ENCODE data around the gene RAB44.

Gene RAB44

DNA sequence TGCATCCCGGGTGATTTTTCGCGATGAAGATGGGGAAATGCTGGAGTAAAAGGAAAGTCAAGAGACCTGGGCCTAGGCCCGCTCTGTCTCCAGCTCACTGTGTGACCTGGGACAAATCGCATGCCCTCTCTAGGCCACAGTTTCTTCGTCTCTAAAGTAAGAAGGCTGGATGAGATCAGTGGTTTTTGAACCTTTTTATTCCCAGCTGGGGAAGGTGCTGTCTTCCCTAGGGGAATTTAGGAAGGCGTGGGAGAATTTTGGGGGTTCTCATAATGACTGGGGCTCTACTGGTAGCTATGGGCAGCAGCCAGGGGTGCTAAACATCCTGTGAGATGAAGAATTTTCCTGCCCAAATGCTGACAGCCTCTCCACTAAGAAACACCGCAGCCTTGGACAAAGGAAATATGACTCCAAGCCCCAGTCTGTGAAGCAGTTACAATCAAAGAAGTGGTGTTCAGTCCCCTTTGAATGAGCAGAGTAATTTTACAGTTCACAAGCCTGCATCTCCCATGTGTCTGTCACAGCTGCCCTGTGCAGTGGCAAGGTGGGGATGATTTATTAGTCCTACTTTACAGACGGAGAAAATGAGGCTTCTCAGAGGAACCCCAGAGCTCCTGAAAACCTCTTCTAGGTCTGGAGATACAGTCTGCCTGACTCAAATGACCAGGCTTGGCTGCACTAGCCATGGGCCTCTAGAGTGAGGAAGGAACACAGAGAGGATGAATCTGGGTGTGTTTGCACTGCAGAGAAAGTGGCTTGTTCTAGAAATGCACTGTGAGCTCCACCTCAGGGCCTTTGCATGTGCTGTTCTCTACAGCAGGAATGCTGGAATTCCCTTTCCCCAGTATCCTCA is 57.2 kb downstream of the RAB44 start:
- no peak for DNase-seq

DNA sequence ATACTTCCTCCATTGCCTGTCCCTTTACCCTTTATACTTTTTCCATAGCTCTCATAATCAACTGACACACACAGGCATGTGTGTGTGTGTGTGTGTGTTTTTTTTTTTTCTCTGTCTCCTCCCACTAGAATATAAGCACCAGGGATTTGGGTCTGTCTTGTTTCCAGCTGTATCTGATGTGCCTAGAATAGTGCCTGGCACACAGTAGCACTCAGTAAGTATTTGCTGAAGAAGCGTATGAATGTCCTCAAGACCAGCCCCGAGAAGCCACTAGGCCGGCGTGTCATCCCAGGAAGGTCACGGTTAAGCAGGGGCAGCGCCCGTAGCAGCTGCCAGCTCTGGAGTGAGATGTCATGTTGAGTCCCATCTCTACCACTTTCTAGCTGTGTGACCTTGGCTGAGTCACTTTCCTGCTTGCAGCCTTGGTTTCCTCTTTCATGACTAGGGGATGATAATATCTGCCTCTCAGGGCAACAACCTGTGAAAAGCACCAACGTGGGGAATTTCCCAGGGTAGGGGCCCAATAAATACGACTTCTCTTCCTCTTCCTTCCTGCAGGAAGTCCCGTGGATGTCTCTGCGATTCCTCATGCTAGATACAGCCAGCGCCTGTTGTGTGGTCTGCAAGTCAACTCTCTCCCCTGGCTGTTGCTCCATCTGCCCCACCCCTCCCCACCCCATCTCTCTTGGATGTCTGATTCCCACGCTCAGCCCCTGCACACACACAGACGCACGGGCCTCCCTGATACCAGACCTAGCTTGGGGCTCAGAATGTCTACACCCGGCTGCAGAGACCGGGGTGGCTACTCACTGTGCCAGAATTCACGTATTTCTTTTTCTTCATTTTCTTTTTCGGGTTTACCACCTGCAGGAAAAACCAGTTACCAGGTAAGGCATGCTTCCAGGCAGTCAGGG is 58.1 kb downstream of the RAB44 start:
- DNase-seq: no peak

GRCh38 chr6:36756786-36757185 is 59.2 kb downstream of the RAB44 start:
- no peak for DNase-seq

DNA sequence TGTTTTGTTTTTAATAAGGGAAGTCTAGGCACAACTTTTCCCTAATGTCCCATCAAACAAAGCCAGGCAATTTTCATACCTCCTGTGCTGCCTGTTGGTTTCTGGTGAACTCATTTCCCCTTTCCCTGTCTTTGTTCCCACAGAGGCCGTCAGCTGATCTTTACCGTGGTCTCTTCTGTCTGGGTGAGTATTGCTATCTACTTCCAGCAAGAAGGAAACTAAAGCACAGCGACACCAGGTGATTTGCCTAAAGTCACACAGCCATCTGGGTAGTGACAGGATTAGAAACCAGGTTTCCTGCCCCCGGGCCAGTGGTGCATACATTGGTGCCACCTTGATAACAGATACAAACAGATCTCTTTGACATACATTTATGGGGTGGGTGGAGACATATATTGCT is 59.6 kb downstream of the RAB44 start:
- DNase-seq: no peak

- DNase-seq: no peak
Measured at GRCh38 chr6:36757943-36758508, 60.4 kb downstream of the RAB44 start.

DNA sequence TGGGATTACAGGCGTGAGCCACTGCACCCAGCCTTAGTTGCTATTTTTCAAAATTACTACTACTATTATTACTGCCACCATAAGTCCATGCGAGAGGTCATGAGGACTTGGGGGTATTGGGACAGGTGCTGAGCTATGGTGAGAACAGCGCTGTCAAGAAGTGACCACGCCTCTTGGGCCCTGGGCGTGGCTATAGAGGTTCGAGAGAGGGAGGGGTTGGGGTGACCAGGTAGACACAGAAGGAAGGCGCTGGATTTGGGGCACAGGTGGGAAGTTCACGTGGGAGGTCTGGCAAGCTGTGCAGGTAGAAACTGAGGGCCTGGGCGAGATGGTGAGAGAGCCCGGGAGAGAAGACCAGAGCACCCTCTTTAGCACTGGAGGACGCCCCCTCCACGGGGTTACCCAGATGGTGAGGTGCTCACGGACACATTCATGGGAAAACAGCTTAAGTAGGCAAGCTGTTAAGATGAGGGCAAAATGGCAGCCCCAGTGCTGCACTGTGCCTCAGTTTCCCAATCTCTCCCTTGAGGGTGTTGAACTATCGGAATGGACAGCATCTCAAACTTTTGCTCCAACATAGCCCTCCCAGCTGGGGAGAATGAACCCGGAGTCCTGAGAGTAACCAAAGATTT is 61.0 kb downstream of the RAB44 start:
- DNase-seq: no peak

DNA sequence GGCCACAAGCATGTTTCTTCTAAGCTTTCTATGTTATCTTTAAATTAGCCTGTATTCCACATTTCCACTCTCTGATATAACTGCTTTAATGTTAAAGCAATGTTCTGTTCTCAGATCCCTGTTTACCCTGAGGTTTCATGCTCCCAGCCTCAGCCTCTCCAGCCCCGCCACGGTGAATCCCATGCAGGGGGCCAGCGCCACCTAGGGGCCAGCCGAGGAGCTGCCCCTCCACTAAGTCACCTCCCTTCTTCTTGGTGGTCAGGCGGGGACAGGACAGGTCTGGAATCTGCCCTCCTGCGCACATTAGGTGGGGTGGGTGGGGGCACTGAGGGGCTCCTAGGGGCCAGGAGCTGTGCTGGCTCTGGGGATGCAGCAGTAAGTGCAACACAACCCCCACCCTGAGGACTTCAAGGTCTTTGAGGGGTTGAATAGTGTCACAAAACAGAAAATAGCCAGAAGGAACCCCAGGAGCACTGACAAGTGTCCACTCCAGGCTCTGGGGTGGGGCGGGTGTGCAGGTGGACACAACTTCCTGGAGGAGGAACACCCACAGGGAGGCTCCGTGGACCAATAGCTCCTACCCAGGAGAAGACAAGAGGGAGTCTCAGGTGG is 61.6 kb downstream of the RAB44 start:
- peak; percentile 73 for DNase-seq

GRCh38 chr6:36760685-36761435 is 63.2 kb downstream of the RAB44 start:
- no peak for DNase-seq

DNA sequence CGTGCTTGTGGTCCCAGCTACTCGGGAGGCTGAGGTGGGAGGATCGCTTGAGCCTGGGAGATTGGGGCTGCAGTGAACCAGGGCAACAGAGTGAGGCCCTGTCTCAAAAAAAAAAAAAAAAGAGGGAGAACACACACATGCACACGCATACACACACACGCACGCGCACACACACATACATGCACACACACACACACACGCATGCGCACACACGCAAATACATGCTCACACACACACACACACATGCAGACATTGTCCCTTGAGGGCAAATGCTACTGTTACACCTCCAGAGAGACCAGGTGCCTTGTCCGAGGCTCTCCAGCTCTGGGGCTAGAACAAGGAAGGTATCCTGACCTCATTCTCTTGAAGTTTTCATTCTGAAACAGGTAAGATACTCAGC is 64.5 kb downstream of the RAB44 start:
- DNase-seq: no peak

DNA sequence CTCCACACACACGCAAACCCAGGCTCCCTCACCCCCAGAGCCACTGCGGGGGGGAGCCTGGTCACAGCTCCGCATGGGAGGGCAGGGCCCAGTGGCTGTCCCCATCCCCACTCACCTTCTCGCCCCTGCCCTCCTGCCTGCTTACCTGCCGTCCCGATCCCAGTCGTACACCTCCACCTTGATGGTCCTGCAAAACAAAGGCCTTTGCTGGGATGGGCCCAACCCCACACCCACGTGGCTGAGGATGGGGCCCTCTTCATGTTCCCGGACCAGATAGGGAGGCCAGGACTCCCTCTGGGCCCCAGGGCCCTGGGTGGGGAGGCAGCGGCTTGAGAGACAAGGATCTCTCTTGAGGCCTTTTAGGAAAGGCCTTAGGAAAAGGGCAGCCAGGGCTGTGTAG is 67.6 kb downstream of the RAB44 start:
- DNase-seq: no peak

GRCh38 chr6:36765594-36766398 is 68.2 kb downstream of the RAB44 start:
- peak; percentile 79 for DNase-seq

DNA sequence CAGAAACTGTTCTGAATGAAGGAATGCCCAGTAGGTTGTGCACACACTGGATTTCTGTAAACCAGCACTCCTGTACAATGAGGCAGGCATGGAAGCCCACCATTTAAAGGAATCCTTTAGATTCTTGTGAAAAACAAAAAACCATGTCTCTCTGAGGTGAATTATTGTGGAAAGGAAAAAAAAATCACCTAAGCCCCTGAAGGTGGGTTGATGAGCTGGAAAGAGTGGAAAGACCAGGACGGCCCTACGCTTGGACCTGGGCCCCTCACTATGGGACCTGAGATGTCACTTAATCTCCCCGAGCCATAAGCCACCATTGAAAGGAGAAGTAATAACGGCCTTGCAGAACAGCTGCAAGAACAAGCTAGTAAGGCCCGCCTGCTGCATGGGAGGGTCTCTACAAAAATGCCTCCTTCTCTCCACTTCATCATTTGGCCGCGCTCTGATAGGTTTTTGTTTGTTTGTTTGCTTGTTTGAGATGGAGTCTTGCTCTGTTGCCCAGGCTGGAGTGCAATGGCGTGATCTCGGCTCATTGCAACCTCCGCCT is 68.8 kb downstream of the RAB44 start:
- no peak for DNase-seq

DNA sequence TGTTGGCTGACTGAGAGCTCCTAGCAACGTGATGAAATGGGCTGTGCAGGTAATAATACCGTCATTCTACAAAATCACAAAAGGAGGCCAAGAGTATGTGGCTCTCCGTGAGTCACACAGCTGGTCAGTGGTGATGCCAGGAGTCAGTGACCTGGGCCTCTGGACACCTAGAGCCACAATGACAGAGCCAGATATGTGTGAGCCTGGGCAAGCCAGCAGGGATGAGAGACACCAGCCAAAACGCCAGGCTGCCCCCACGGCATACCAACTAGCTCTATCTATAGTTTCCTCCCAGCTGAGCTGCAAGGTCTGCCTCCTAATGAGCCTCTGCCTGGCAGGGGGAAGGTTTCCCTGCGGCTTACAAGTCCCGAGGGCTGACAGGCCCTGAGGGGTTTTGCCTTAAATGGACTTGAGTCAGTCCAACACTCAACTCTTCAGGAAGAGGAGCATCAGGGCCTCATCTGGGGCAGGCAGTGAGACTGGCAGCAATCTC is 71.6 kb downstream of the RAB44 start:
- DNase-seq: no peak

DNA sequence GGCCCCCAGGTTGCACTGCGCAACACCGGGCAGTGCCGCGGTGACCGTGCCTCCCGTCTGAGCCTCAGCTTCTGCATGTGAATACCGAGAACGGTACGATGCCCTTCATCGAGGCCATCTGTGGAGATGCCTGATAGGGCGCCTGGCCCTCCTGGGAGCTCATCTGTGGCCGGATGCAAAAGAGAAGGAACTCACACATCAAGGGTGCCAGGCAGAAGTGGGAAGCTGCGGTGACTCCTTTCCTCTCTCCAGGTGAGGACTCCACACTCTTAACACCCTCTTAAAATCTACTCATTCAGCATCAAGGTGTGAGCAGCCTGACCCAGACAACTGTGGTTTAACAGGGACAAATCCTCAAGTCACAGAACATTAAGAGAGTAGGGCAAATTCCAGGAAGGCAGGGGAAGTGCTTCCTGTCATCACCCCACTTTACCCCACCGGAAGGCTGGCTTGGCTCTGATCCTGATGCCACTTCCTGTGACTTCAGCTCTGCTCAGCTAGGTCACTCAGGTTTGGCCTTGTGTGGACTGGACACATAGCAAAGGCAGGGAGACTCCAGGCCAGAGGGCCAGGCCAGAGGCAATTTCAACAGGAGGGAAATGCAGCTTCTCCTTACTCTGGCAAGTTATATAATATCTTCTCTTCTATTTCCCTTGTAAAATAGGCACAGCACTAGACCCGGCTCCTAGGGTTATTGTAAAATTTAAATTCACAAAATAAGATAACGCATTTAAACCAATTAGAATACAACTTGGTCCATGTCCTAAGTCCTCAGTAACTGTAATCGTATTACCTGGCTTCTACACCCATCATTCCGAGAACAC is 72.3 kb downstream of the RAB44 start:
- no peak for DNase-seq

- no peak for DNase-seq
Measured at GRCh38 chr6:36771145-36771544, 73.5 kb downstream of the RAB44 start.

DNA sequence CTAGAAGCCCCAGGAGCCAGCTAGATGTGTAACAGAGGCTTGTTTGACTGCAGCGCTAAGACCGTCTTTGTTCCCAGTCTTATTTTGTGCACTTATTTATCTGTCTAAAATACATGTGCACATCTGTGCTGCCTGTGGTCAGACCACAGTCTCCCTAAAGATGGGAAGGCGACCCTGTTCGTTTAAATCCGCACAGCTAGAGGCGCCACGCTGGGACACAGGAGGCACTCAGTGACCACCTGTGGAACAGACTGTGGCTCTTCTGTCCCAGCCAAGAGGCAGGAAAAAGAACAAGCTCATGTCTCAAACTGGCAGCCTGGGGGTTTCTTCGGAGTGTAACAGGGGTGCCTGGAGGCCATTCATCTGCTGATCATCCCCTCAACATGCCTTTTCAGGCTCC is 74.8 kb downstream of the RAB44 start:
- DNase-seq: no peak

DNA sequence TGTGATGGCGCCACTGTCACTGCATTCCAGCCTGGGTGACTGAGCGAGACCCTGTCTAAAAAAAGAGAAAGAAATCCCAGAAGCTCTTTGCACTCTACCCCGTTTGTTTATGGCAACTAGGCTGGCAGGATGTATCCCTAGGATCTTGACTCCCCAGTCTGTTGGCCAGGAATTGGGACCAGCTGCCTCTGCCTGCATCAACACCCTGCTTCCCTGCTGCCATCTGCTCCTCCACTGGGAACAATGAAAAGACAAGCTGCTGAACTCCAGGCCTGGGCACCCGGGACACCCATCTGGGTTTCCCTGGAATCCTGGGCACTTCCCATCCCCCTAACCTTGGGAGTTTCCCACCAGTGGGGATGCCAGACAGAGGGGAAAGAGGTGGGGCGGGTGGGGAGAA is 76.7 kb downstream of the RAB44 start:
- DNase-seq: peak; percentile 99

- DNase-seq: no peak
Measured at GRCh38 chr6:36776167-36776566, 78.5 kb downstream of the RAB44 start.

DNA sequence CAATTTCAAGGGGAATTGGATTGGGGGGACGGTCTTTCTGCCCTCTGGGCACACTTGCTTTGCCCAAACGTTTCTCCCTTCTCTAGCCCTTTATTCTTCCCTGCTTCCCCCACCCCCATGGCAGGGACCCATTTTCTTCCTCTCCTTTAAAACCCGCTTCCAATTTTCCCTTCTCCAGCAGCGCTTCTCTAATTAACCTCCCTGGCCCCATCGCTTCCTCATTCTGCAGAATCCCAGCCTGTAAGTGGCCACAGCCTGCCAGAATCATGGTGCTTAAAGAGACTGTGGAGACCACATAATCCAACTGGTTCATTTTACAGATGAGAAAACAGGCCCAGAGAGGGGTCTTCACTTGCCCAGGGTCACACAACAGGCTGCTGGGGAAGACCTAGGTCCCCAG is 80.2 kb downstream of the RAB44 start:
- DNase-seq: no peak

DNA sequence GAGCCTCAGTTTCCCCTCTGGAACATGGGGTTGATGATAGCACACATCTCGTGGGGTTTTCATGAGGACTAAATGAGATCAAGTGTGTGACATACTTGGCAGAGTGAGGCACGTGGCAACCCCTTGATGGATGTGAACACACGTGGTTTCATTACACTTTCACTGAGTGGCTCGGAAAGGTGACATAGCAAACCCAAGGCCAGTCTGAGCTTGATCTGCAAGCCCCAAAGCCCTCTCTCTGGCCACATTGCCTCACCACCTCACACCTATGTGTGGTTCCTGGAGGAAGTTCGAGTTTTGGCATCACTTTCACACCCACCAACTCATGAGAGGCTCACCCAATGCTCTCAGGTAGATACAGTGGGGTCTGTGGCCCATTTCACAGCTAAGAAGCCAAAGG is 81.6 kb downstream of the RAB44 start:
- no peak for DNase-seq

Measured in NCI-H2171 treated with DMSO at 0.1 percent for 48 hours (cell line).